Measurements from ENCODE around the gene LCLAT1.

Gene LCLAT1

DNA sequence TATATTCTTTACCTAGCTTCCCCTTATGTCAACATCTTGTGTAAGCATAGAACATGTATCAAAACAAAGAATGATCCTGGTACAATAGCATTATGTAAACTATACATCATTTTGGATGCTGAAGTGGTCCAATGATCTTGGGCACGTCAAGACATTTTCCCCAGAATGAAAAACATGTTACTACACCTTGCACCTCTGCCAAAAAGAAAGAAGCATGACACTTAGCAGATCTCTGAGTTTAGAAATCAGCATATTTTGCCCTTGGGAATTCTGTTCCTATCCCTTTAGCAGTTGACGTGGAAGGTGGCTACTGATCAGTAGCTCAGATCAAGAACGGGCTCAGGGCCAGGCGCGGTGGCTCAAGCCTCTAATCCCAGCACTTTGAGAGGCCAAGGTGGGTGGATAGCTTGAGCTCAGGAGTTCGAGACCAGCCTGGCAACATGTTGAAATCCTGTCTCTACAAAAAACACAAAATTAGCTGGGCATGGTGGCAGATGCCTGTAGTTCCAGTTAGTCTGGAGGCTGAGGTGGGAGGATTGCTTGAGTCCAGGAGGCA is 1.7 kb upstream of the LCLAT1 start:
- TF ChIP-seq CTCF (IDR thresholded peaks at IDR 0.05; ENCODE audit: low read depth, low read length, poor library complexity, severe bottlenecking) (no peak), EZH2phosphoT487 (IDR thresholded peaks at IDR 0.05; ENCODE audit: borderline replicate concordance, low read length) (no peak)
- H3K9me2 ChIP-seq (replicated peaks; ENCODE audit: control insufficient read depth, low read length): no peaks in the 10 kb centered on the region
- H3K36me3 ChIP-seq (ENCODE audit: control insufficient read depth, low read length): peaks cover 3% of the 10 kb centered on the region; the same call in 1 of the 2 replicates

GRCh38 chr2:30446602-30447148 is 371 bp upstream of the LCLAT1 start:
- H3K4me3 ChIP-seq (ENCODE audit: low read length): peak overlapping the region; percentile 91
- peaks cover 22% of the 10 kb centered on the region for H3K4me1 ChIP-seq (ENCODE audit: control insufficient read depth, low read length)
- no peak for TF ChIP-seq EZH2phosphoT487 (IDR thresholded peaks at IDR 0.05; ENCODE audit: borderline replicate concordance, low read length)
- H3K27me3 ChIP-seq (ENCODE audit: control insufficient read depth, low read length): no peaks in the 10 kb centered on the region
- H4K20me1 ChIP-seq (ENCODE audit: control insufficient read depth, insufficient read depth, low read depth, low read length): no peaks in the 10 kb centered on the region
- H3K79me2 ChIP-seq (ENCODE audit: control insufficient read depth, low read length): peaks cover 50% of the 10 kb centered on the region
- H3K9me3 ChIP-seq (ENCODE audit: control insufficient read depth, insufficient read depth, low read length): no peaks in the 10 kb centered on the region
- H3F3A ChIP-seq (ENCODE audit: control insufficient read depth, insufficient read depth): no peaks in the 10 kb centered on the region
- no peaks in the 10 kb centered on the region for H3K9me2 ChIP-seq (replicated peaks; ENCODE audit: control insufficient read depth, low read length)
- H3K27ac ChIP-seq (ENCODE audit: low read depth, low read length): peak overlapping the region; percentile 11; the same call in 1 of the 2 replicates
- H3K4me2 ChIP-seq (ENCODE audit: low read length): peak overlapping the region; percentile 77
- H3K36me3 ChIP-seq (ENCODE audit: control insufficient read depth, low read length): peaks cover 9% of the 10 kb centered on the region; the same call in 1 of the 2 replicates

More for the DNA sequence above, 1.7 kb upstream of the LCLAT1 start:
- Histone ChIP-seq H4K20me1 (ENCODE audit: control insufficient read depth, insufficient read depth, low read depth, low read length) (no peaks in the 10 kb centered on the region), H3K27ac (ENCODE audit: low read depth, low read length) (no peak overlapping the region), H3K27me3 (ENCODE audit: control insufficient read depth, low read length) (no peaks in the 10 kb centered on the region), H3K79me2 (ENCODE audit: control insufficient read depth, low read length) (peaks cover 39% of the 10 kb centered on the region), H3K4me3 (ENCODE audit: low read length) (no peak overlapping the region), H3K4me2 (ENCODE audit: low read length) (no peak overlapping the region), H3F3A (ENCODE audit: control insufficient read depth, insufficient read depth) (no peaks in the 10 kb centered on the region), H3K9me3 (ENCODE audit: control insufficient read depth, insufficient read depth, low read length) (no peaks in the 10 kb centered on the region), H3K4me1 (ENCODE audit: control insufficient read depth, low read length) (peaks cover 22% of the 10 kb centered on the region)

DNA sequence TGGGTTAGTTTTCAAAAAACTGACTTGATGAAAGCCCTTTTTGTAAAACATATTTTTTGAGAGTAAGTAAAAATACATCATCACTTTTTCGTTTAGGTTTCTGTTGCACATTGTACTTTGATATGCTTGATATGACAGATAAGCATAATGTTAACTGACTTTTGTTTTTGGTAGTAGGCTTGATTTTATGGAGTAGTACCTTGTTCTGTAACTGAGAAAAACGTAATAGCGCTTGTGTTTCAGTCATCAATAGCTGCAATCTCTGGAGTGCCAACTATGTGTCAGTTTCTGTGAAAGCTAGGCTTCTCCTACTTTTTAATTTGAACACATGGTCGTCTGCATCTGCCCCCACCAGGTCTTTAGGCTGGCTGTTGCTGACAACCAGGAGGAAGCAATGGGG is 1.3 kb downstream of the LCLAT1 start:
- Histone ChIP-seq H3K79me2 (ENCODE audit: control insufficient read depth, low read length) (peaks cover 64% of the 10 kb centered on the region), H3K9me3 (ENCODE audit: control insufficient read depth, insufficient read depth, low read length) (no peaks in the 10 kb centered on the region), H3K4me3 (ENCODE audit: low read length) (peak overlapping the region; percentile 91), H4K20me1 (ENCODE audit: control insufficient read depth, insufficient read depth, low read depth, low read length) (no peaks in the 10 kb centered on the region), H3K4me1 (ENCODE audit: control insufficient read depth, low read length) (peaks cover 22% of the 10 kb centered on the region), H3K27ac (ENCODE audit: low read depth, low read length) (no peak overlapping the region), H3K27me3 (ENCODE audit: control insufficient read depth, low read length) (no peaks in the 10 kb centered on the region), H3K9me2 (replicated peaks; ENCODE audit: control insufficient read depth, low read length) (no peaks in the 10 kb centered on the region), H3K36me3 (ENCODE audit: control insufficient read depth, low read length) (peaks cover 9% of the 10 kb centered on the region; the same call in 1 of the 2 replicates), H3K4me2 (ENCODE audit: low read length) (peak overlapping the region; percentile 77), H3F3A (ENCODE audit: control insufficient read depth, insufficient read depth) (no peaks in the 10 kb centered on the region)
- TF ChIP-seq EZH2phosphoT487 (IDR thresholded peaks at IDR 0.05; ENCODE audit: borderline replicate concordance, low read length): no peak
- no peak for TF ChIP-seq CTCF (IDR thresholded peaks at IDR 0.05; ENCODE audit: low read depth, low read length, poor library complexity, severe bottlenecking)

- H3K9me2 ChIP-seq (replicated peaks; ENCODE audit: control insufficient read depth, low read length): no peaks in the 10 kb centered on the region
- H3F3A ChIP-seq (ENCODE audit: control insufficient read depth, insufficient read depth): no peaks in the 10 kb centered on the region
- peak overlapping the region; percentile 91 for H3K4me3 ChIP-seq (ENCODE audit: low read length)
- H3K27me3 ChIP-seq (ENCODE audit: control insufficient read depth, low read length): no peaks in the 10 kb centered on the region
- no peaks in the 10 kb centered on the region for H3K9me3 ChIP-seq (ENCODE audit: control insufficient read depth, insufficient read depth, low read length)
- H3K27ac ChIP-seq (ENCODE audit: low read depth, low read length): no peak overlapping the region
- H3K36me3 ChIP-seq (ENCODE audit: control insufficient read depth, low read length): peaks cover 9% of the 10 kb centered on the region; the same call in 1 of the 2 replicates
- peak overlapping the region; percentile 77 for H3K4me2 ChIP-seq (ENCODE audit: low read length)
- H4K20me1 ChIP-seq (ENCODE audit: control insufficient read depth, insufficient read depth, low read depth, low read length): no peaks in the 10 kb centered on the region
- TF ChIP-seq EZH2phosphoT487 (IDR thresholded peaks at IDR 0.05; ENCODE audit: borderline replicate concordance, low read length) (no peak), CTCF (IDR thresholded peaks at IDR 0.05; ENCODE audit: low read depth, low read length, poor library complexity, severe bottlenecking) (no peak)
- peaks cover 70% of the 10 kb centered on the region for H3K79me2 ChIP-seq (ENCODE audit: control insufficient read depth, low read length)
- H3K4me1 ChIP-seq (ENCODE audit: control insufficient read depth, low read length): peaks cover 22% of the 10 kb centered on the region
Observed at GRCh38 chr2:30448866-30449265, 1.8 kb downstream of the LCLAT1 start.

All from DOHH2 (cell line).